Calu3 (cell line): ENCODE measurements around the gene KCND1. TPM values are rescaled to one million over a fixed set of nuclear protein-coding genes. Genes with fewer than 3 reads are reported as not detected.

Source experiments
- BruUV-seq: library from RNA; stranded (reverse); fragments of 400-500 nt; replicated peaks from 2 replicates; lab custom pipeline; 2021; lab: Mats Ljungman, UMichigan
- CTCF ChIA-PET: fragments of 300-600 bp; sonication (Branson Sonifier 250); formaldehyde crosslinking; loops from one replicate; lab custom pipeline; 2022; ENCODE audit warnings: antibody characterized with exemption; lab: Charles Lee
- DNase-seq: peaks from one replicate; pipeline ENCODE4 v3.0.0; 2022
- H3K27ac Mint-ChIP-seq: one replicate; pipeline ENCODE4 v1.8.0; 2022; ENCODE audit warnings: mixed read lengths; ENCODE audit not compliant: unreplicated experiment
- H3K27me3 Mint-ChIP-seq: one replicate; pipeline ENCODE4 v1.8.0; 2022; ENCODE audit warnings: mixed read lengths; ENCODE audit not compliant: unreplicated experiment
- H3K36me3 Mint-ChIP-seq: one replicate; pipeline ENCODE4 v1.8.0; 2022; ENCODE audit warnings: mild to moderate bottlenecking, moderate library complexity, mixed read lengths; ENCODE audit not compliant: insufficient read depth, unreplicated experiment
- H3K4me1 Mint-ChIP-seq: one replicate; pipeline ENCODE4 v1.8.0; 2022; ENCODE audit warnings: mild to moderate bottlenecking, low read depth, mixed read lengths; ENCODE audit not compliant: unreplicated experiment
- H3K4me3 Mint-ChIP-seq: one replicate; pipeline ENCODE4 v1.8.0; 2022; ENCODE audit warnings: mild to moderate bottlenecking, low read depth, moderate library complexity, mixed read lengths; ENCODE audit not compliant: unreplicated experiment
- H3K9me3 Mint-ChIP-seq: one replicate; pipeline ENCODE4 v1.8.0; 2022; ENCODE audit warnings: low read depth, mixed read lengths; ENCODE audit not compliant: unreplicated experiment
- CTCF ChIP-seq: fragments of 200-600 bp; IDR thresholded peaks from one replicate; pipeline ENCODE4 v1.8.0; 2022; ENCODE audit warnings: antibody characterized with exemption; ENCODE audit not compliant: unreplicated experiment
- intact Hi-C: fragments of 100-400 bp; cut with micrococcal nuclease; formaldehyde crosslinking; loops from one replicate; pipeline ENCODE4 v1.10.0; 2022; ENCODE audit not compliant: unreplicated experiment
- total RNA-seq: library from RNA; stranded (reverse); gene quantifications from 2 replicates; pipeline ENCODE4 v1.2.3, GENCODE V29; 2022

Gene KCND1
- total RNA-seq, 1 experiment from 2014 or later, result 8.4 TPM

- no peaks in the 10 kb centered on the region for H3K9me3 Mint-ChIP-seq
- no peaks in the 10 kb centered on the region for H3K4me1 Mint-ChIP-seq
- peak; percentile 66 for TF ChIP-seq CTCF
- intact Hi-C loops, result loop anchor here (10.0 kb wide), 1 partner anchor 181 kb away; the partner anchor contains the start of gene GLOD5
- no peaks in the 10 kb centered on the region for H3K27me3 Mint-ChIP-seq
- CTCF ChIA-PET, result no interaction called here
- no TSS peak for BruUV-seq
- peak; percentile 62 for DNase-seq
- H3K4me3 Mint-ChIP-seq, result no peak overlapping the region
- H3K36me3 Mint-ChIP-seq, result peaks cover 17% of the 10 kb centered on the region
- no peak overlapping the region for H3K27ac Mint-ChIP-seq
Observed at GRCh38 chrX:48945517-48946348, 25.9 kb downstream of the KCND1 start.

- intact Hi-C loops, result loop anchor here (10.0 kb wide), 1 partner anchor 178 kb away; the partner anchor contains the start of gene GLOD5
- Mint-ChIP-seq H3K36me3 (peaks cover 26% of the 10 kb centered on the region), H3K27me3 (no peaks in the 10 kb centered on the region), H3K27ac (no peak overlapping the region), H3K4me3 (no peak overlapping the region), H3K4me1 (no peaks in the 10 kb centered on the region), H3K9me3 (no peaks in the 10 kb centered on the region)
- TF ChIP-seq CTCF, result no peak
- DNase-seq, result no peak
- no TSS peak for BruUV-seq
- CTCF ChIA-PET, result no interaction called here
Observed at GRCh38 chrX:48942895-48943294, 28.7 kb downstream of the KCND1 start.

- no peak overlapping the region for H3K4me3 Mint-ChIP-seq
- no peaks in the 10 kb centered on the region for H3K27me3 Mint-ChIP-seq
- intact Hi-C loops, result loop anchor here (10.0 kb wide), 1 partner anchor 176 kb away; the partner anchor contains the start of gene GLOD5
- CTCF ChIA-PET, result interaction anchor here (0.9 to 1.1 kb wide), 2 partner anchors 10 to 17 kb away, joined by 4 to 9 read pairs; partner anchors contain the start of gene OTUD5
- no peak for TF ChIP-seq CTCF
- H3K4me1 Mint-ChIP-seq, result no peaks in the 10 kb centered on the region
- peaks cover 31% of the 10 kb centered on the region for H3K36me3 Mint-ChIP-seq
- H3K9me3 Mint-ChIP-seq, result no peaks in the 10 kb centered on the region
- no peak for DNase-seq
- no peak overlapping the region for H3K27ac Mint-ChIP-seq
- no TSS peak for BruUV-seq
Observed at GRCh38 chrX:48940404-48940955, 31.2 kb downstream of the KCND1 start.

- no TSS peak for BruUV-seq
- CTCF ChIA-PET, result interaction anchor here (1.1 kb wide), 1 partner anchor 9 kb away, joined by 4 read pairs; no protein-coding TSS in a partner anchor
- Mint-ChIP-seq H3K27me3 (no peaks in the 10 kb centered on the region), H3K9me3 (no peaks in the 10 kb centered on the region), H3K36me3 (peaks cover 33% of the 10 kb centered on the region), H3K4me3 (no peak overlapping the region), H3K4me1 (no peaks in the 10 kb centered on the region), H3K27ac (no peak overlapping the region)
- intact Hi-C loops, result loop anchor here (10.0 kb wide), 1 partner anchor 175 kb away; the partner anchor contains the start of gene GLOD5
- TF ChIP-seq CTCF, result no peak
- DNase-seq, result no peak
Observed at GRCh38 chrX:48939524-48940228, 32.0 kb downstream of the KCND1 start.
